ENCODE measurements around the gene NPAS2. TPM values are rescaled to one million over a fixed set of nuclear protein-coding genes. Genes with fewer than 3 reads are reported as not detected.

NPAS2 gene
- total RNA-seq, 1 experiment from 2014 or later = 20.4 TPM

GRCh38 chr2:100812573-100812972, 7.4 kb upstream of the NPAS2 start:
- Histone ChIP-seq H3K4me3 (replicated peaks in 1 of 2; ENCODE audit: low read depth in 1 of 2, low read length in 2 of 2) (no peak overlapping the region), H3K27me3 (ENCODE audit: insufficient read depth, low read length) (no peaks in the 10 kb centered on the region), H3K4me1 (ENCODE audit: control insufficient read depth in 1 of 2, insufficient read depth in 2 of 2, low read length in 2 of 2) (peaks cover 0 to 5% of the 10 kb centered on the region in 2 experiments; a peak in 2 of 4 replicates), H3K4me2 (ENCODE audit: low read length) (no peak overlapping the region), H3K79me2 (ENCODE audit: insufficient read depth, low read length) (no peaks in the 10 kb centered on the region), H4K20me1 (ENCODE audit: insufficient read depth) (no peaks in the 10 kb centered on the region), H3K9me2 (ENCODE audit: insufficient read depth) (no peaks in the 10 kb centered on the region), H3K9me3 (ENCODE audit: control insufficient read depth in 1 of 2, insufficient read depth in 1 of 2, low read depth in 1 of 2, low read length in 2 of 2) (no peaks in the 10 kb centered on the region), H3K9ac (ENCODE audit: low read length) (no peak overlapping the region), H3K27ac (ENCODE audit: low read depth, low read length) (no peak overlapping the region), H3K36me3 (ENCODE audit: control insufficient read depth in 1 of 2, insufficient read depth in 2 of 2, low read length in 2 of 2) (no peaks in the 10 kb centered on the region), H2AFZ (ENCODE audit: low read depth, low read length, poor library complexity, severe bottlenecking) (no peak overlapping the region)
- intact Hi-C loops (cut with micrococcal nuclease) = no loop called here
- BruUV-seq (replicated peaks) = no TSS peak
- no peak for TF ChIP-seq RAD21 (IDR thresholded peaks at IDR 0.05; ENCODE audit: low read depth)
- TF ChIP-seq SIN3A (IDR thresholded peaks at IDR 0.05; ENCODE audit: low read depth) = no peak
- no peak for TF ChIP-seq FOSL1 (IDR thresholded peaks at IDR 0.05; ENCODE audit: low read depth)
- no peak for TF ChIP-seq SP1 (IDR thresholded peaks at IDR 0.05; ENCODE audit: low read depth)
- no peak for TF ChIP-seq CEBPB (IDR thresholded peaks at IDR 0.05; ENCODE audit: low read depth)
- no peak for TF ChIP-seq POLR2A (IDR thresholded peaks at IDR 0.05; ENCODE audit: borderline replicate concordance, extremely low read depth, insufficient read depth, insufficient read length)
- TF ChIP-seq, protein P1, sequence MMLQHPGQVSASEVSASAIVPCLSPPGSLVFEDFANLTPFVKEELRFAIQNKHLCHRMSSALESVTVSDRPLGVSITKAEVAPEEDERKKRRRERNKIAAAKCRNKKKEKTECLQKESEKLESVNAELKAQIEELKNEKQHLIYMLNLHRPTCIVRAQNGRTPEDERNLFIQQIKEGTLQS (IDR thresholded peaks at IDR 0.05) = no peak
- no peak for TF ChIP-seq EZH2 (IDR thresholded peaks at IDR 0.05)
- TF ChIP-seq YY1 (IDR thresholded peaks at IDR 0.05; ENCODE audit: extremely low read depth, insufficient replicate concordance, low read depth, low read length) = no peak
- TF ChIP-seq, protein P2, sequence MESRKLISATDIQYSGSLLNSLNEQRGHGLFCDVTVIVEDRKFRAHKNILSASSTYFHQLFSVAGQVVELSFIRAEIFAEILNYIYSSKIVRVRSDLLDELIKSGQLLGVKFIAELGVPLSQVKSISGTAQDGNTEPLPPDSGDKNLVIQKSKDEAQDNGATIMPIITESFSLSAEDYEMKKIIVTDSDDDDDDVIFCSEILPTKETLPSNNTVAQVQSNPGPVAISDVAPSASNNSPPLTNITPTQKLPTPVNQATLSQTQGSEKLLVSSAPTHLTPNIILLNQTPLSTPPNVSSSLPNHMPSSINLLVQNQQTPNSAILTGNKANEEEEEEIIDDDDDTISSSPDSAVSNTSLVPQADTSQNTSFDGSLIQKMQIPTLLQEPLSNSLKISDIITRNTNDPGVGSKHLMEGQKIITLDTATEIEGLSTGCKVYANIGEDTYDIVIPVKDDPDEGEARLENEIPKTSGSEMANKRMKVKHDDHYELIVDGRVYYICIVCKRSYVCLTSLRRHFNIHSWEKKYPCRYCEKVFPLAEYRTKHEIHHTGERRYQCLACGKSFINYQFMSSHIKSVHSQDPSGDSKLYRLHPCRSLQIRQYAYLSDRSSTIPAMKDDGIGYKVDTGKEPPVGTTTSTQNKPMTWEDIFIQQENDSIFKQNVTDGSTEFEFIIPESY (IDR thresholded peaks at IDR 0.05; ENCODE audit: extremely low read depth, insufficient replicate concordance, low read length) = no peak
- TF ChIP-seq, protein P3, sequence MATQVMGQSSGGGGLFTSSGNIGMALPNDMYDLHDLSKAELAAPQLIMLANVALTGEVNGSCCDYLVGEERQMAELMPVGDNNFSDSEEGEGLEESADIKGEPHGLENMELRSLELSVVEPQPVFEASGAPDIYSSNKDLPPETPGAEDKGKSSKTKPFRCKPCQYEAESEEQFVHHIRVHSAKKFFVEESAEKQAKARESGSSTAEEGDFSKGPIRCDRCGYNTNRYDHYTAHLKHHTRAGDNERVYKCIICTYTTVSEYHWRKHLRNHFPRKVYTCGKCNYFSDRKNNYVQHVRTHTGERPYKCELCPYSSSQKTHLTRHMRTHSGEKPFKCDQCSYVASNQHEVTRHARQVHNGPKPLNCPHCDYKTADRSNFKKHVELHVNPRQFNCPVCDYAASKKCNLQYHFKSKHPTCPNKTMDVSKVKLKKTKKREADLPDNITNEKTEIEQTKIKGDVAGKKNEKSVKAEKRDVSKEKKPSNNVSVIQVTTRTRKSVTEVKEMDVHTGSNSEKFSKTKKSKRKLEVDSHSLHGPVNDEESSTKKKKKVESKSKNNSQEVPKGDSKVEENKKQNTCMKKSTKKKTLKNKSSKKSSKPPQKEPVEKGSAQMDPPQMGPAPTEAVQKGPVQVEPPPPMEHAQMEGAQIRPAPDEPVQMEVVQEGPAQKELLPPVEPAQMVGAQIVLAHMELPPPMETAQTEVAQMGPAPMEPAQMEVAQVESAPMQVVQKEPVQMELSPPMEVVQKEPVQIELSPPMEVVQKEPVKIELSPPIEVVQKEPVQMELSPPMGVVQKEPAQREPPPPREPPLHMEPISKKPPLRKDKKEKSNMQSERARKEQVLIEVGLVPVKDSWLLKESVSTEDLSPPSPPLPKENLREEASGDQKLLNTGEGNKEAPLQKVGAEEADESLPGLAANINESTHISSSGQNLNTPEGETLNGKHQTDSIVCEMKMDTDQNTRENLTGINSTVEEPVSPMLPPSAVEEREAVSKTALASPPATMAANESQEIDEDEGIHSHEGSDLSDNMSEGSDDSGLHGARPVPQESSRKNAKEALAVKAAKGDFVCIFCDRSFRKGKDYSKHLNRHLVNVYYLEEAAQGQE (IDR thresholded peaks at IDR 0.05; ENCODE audit: low read depth) = no peak
- TF ChIP-seq ZNF274 (IDR thresholded peaks at IDR 0.05; ENCODE audit: low read depth, low read length) = no peak
- TF ChIP-seq ELF1 (IDR thresholded peaks at IDR 0.05; ENCODE audit: borderline replicate concordance, low read depth) = no peak
- POLR2A ChIA-PET = no interaction called here
- no peak for DNase-seq (ENCODE audit: low read depth, low spot score)
- ATAC-seq = no peak
- RAD21 ChIA-PET (ENCODE audit: low non-redundant PET in 1 of 2, low total read pairs in 2 of 2, uncharacterized antibody in 2 of 2, unreplicated experiment in 2 of 2) = no interaction called here
- CTCF ChIA-PET = no interaction called here

Measured in HCT116 (cell line).